HEK293 (cell line): ENCODE measurements around the gene TCEAL1.

Experiments used
- CTCF ChIA-PET: fragments of 350-600 bp; formaldehyde crosslinking; extraction: SDS; loops from one replicate; lab custom pipeline; 2021; ENCODE audit warnings: antibody characterized with exemption; lab: Yijun Ruan, JAX
- POLR2A ChIA-PET: fragments of 300-600 bp; formaldehyde crosslinking; extraction: SDS; loops from one replicate; lab custom pipeline; 2020; ENCODE audit warnings: antibody characterized with exemption, inconsistent platforms; lab: Yijun Ruan, JAX
- H3K27ac ChIP-seq: fragments of 200-500 bp; sonication (Bioruptor generic); 2 replicates; pipeline ENCODE4 v1.5.1; 2014; ENCODE audit warnings: low read depth, low read length, control low read depth, inconsistent platforms; ENCODE audit errors: extremely low read depth
- H3K36me3 ChIP-seq, 2 experiments: fragments of 200-500 bp in 1 of 2; sonication (Bioruptor generic) in 1 of 2; 1 replicate in 1 of 2; 2 replicates in 1 of 2; pipeline ENCODE4 v1.5.1; 2014 to 2017; ENCODE audit warnings: inconsistent platforms in 2 of 2, low read length in 2 of 2; ENCODE audit not compliant: control insufficient read depth in 2 of 2, insufficient read depth in 1 of 2
- H3K4me1 ChIP-seq: fragments of 200-500 bp; sonication (Bioruptor generic); 2 replicates; pipeline ENCODE4 v1.5.1; 2014; ENCODE audit warnings: mild to moderate bottlenecking, low read length, inconsistent platforms; ENCODE audit not compliant: control insufficient read depth, insufficient read depth
- H3K4me3 ChIP-seq: 2 replicates; pipeline ENCODE4 v1.5.1; 2011; ENCODE audit warnings: low read depth, mild to moderate bottlenecking, control low read depth, low read length, moderate library complexity
- H3K9me3 ChIP-seq: fragments of 200-500 bp; sonication (Bioruptor generic); 2 replicates; pipeline ENCODE4 v1.5.1; 2014; ENCODE audit warnings: low read depth, low read length, inconsistent platforms; ENCODE audit not compliant: control insufficient read depth, insufficient read depth
- CTCF ChIP-seq: fragments of 450-650 bp; formaldehyde crosslinking; IDR thresholded peaks from 2 replicates; pipeline ENCODE4 v1.5.1; 2016; ENCODE audit warnings: missing biosample characterization, missing genetic modification characterization
- GLI4 ChIP-seq: fragments of 450-650 bp; formaldehyde crosslinking; IDR thresholded peaks from 2 replicates; pipeline ENCODE4 v1.5.1; 2016; ENCODE audit warnings: missing biosample characterization, missing genetic modification characterization
- IKZF3 ChIP-seq: fragments of 450-650 bp; IDR thresholded peaks from 2 replicates; pipeline ENCODE4 v1.5.0; 2018; ENCODE audit warnings: missing biosample characterization, mild to moderate bottlenecking, missing genetic modification characterization, moderate library complexity
- PBX3 ChIP-seq: sonication (generic); formaldehyde crosslinking; IDR thresholded peaks from 2 replicates; pipeline ENCODE4 v1.8.1; 2022; ENCODE audit warnings: mild to moderate bottlenecking, moderate library complexity, missing genetic modification reagents
- SCRT1 ChIP-seq: fragments of 450-650 bp; formaldehyde crosslinking; IDR thresholded peaks from 2 replicates; pipeline ENCODE4 v1.5.1; 2016; ENCODE audit warnings: missing biosample characterization, missing genetic modification characterization, borderline replicate concordance
- WT1 ChIP-seq: fragments of 450-650 bp; formaldehyde crosslinking; IDR thresholded peaks from 2 replicates; pipeline ENCODE4 v1.5.1; 2016; ENCODE audit warnings: missing biosample characterization, missing genetic modification characterization
- ZNF239 ChIP-seq: fragments of 450-650 bp; formaldehyde crosslinking; IDR thresholded peaks from 2 replicates; pipeline ENCODE4 v1.5.1; 2016; ENCODE audit warnings: missing biosample characterization, missing genetic modification characterization
- ZNF280C ChIP-seq: fragments of 450-650 bp; formaldehyde crosslinking; IDR thresholded peaks from 2 replicates; pipeline ENCODE4 v1.5.1; 2016; ENCODE audit warnings: missing biosample characterization, missing genetic modification characterization
- ZNF416 ChIP-seq: fragments of 450-650 bp; formaldehyde crosslinking; IDR thresholded peaks from 2 replicates; pipeline ENCODE4 v1.5.1; 2016; ENCODE audit warnings: missing biosample characterization, missing genetic modification characterization
- ZNF621 ChIP-seq: fragments of 450-650 bp; formaldehyde crosslinking; IDR thresholded peaks from 2 replicates; pipeline ENCODE4 v1.5.1; 2017; ENCODE audit warnings: missing biosample characterization, missing genetic modification characterization
- ZNF639 ChIP-seq: fragments of 450-650 bp; formaldehyde crosslinking; IDR thresholded peaks from 2 replicates; pipeline ENCODE4 v1.5.1; 2016; ENCODE audit warnings: missing biosample characterization, missing genetic modification characterization
- ZNF670 ChIP-seq: fragments of 450-650 bp; formaldehyde crosslinking; IDR thresholded peaks from 2 replicates; pipeline ENCODE4 v1.5.1; 2016; ENCODE audit warnings: missing biosample characterization, missing genetic modification characterization, low read depth
- ZNF707 ChIP-seq: fragments of 450-650 bp; formaldehyde crosslinking; IDR thresholded peaks from 2 replicates; pipeline ENCODE4 v1.5.1; 2016; ENCODE audit warnings: missing biosample characterization, missing genetic modification characterization

The TCEAL1 gene

GRCh38 chrX:103678199-103678993 is 49.6 kb downstream of the TCEAL1 start:
- no peaks in the 10 kb centered on the region for H3K4me1 ChIP-seq
- H3K4me3 ChIP-seq, result no peak overlapping the region
- POLR2A ChIA-PET, result no interaction called here
- no peak overlapping the region for H3K27ac ChIP-seq
- CTCF ChIA-PET, result no interaction called here
- TF ChIP-seq CTCF (tag by site-specific recombination) (no peak), ZNF639 (tag by site-specific recombination) (no peak), GLI4 (tag by site-specific recombination) (no peak), IKZF3 (no peak), WT1 (no peak), PBX3 (CRISPR knock-in tag) (no peak), ZNF280C (tag by site-specific recombination) (no peak), SCRT1 (tag by site-specific recombination) (no peak), ZNF239 (no peak), ZNF670 (tag by site-specific recombination) (no peak), ZNF707 (tag by site-specific recombination) (no peak), ZNF416 (tag by site-specific recombination) (no peak), ZNF621 (tag by site-specific recombination) (no peak)
- TF ChIP-seq, all 188 proteins: peak for 0
- Histone ChIP-seq H3K9me3 (no peaks in the 10 kb centered on the region), H3K36me3 (peaks cover 38 to 79% of the 10 kb centered on the region in 2 experiments)
